HG03432 (cell line): ENCODE measurements around the gene RANBP3.
"Not testable (repeated sequence)": the region's sequence is repeated elsewhere in the genome, so short reads cannot be mapped to it uniquely, and the experiment has no call there.

Source experiments
- ATAC-seq: cut with Tn5 transposase; IDR thresholded peaks from one replicate; pipeline ENCODE4 v1.9.1; 2021; ENCODE audit warnings: mild to moderate bottlenecking, moderate library complexity; ENCODE audit not compliant: unreplicated experiment

Gene RANBP3

DNA sequence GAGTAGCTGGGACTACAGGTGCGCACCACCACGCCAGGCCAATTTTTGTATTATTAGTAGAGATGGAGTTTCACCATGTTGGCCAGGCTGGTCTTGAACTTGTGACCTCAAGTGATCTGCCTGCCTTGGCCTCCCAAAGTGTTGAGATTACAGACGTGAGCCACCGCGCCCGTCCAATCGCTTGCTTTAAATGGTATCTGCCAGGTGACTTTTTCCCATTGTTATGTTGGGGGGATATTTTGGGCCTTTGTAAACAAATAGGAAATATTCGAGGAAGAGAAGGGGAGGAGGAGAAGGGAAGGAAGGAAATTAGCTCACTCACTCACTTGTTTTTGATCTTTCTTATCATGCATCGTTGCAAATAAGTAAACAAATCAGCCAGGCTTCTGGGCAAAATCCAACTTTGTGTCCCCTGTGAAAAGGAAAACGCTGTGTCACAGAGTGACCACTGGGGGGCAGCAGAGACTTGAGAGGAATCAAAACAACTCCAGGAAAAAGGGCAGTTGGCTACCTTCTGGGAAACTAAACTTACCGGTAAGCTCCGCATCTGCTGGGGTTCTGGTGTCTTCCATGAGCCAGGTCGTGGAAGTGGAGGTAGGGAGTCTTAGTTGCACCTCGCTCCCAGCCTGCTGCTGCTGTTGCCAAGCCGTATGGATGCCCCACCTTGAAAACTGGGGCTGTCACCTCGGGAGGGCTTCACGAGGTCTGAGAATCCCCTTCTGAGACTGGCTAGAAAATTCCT is 9.3 kb upstream of the RANBP3 start:
- ATAC-seq: no peak

DNA sequence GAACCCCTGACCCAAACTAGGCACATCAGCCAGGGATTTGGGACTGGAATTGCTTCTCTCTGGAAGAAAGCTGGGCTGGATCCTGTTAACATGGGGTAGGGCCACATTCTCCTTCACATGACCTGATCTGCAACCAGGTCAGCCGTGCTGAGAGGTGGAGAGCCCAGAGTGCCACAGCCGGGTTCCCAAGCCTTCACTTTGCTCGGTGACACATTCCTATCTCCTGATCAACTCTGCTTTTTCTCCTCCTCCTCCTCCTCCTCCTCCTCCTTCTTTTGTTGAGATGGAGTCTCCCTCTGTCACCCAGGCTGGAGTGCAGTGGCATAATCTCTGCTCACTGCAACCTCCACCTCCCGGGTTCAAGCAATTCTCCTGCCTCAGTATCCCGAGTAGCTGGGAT is 7.9 kb upstream of the RANBP3 start:
- not testable (repeated sequence) for ATAC-seq

DNA sequence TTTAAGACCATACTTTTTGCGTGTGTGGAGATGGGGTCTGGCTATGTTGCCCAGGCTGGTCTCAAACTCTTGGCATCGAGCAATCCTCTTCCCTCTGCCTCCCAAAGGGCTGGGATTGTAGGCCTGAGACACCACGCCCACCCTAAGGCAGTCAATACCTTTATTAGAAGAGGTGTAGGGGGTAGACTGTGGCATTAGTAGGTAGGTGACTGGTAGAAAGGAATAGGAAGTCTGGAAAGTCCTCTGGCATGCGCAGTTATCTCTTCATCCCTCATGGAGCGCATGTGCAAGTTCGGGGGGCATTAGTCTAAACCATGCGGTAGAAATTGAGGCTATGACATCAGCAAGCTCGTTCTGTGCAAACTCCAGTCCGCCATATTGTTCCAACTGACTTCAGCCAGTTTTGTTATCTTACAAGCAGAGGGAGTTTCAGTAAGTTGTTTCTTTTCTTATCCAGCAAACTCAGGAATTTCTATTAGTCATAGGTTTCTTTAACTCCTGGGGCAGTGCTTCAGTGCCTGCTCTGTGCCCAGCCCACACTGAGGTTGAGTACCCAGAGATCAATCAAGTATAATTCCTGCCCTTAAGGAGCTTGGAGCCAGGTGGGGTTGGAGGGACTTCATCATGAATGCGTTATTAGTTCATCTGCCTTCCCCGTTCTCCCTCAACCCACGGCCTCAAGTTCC is 7.3 kb upstream of the RANBP3 start:
- ATAC-seq: no peak

DNA sequence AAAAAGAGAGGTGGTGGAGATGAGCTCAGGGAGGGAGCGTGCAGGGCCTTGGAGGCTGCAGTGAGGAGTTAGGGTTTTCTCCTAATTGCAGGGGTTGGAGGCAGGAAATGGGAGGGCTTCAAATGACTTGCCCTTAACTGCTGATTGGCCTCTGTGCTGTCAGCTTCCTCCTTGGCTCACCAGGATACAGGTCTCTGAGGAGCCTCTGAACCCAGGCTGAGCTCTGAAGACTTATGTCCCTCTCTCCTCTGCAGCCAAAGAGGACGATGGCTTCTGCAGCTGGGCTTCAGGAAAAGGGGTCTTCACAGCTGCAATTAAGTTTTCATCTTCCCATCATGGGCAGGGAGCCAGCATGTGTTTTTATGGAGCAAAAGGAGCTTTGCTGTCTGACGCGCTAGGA is 6.7 kb upstream of the RANBP3 start:
- ATAC-seq: no peak

DNA sequence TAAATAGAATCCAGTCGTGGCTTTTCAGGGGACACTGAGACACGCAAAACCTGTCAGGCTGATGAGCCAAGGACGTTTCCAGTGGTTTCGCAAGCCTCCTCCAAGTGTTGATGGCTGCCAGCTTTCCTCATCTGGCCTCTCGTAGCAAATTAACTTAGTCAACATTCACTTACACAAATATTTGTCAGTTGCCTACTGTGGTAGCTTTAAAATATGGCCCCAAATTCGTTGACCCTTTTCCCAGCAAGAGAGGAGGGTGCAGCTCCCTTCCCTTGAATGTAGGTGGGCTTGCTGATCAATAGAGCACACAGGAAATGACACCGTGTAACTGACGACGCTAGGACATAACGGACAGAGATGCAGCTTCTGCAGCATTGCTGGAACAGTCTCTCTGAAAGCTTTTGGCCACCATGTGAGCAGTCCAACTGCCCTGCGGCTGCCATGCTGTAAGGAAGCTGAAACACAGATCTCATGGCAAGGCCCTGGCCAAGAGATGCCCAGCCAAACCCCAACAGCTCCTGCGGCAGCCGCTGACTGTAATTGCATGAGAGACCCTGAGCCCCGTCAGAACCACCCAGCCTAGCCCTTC is 5.5 kb upstream of the RANBP3 start:
- ATAC-seq: no peak

DNA sequence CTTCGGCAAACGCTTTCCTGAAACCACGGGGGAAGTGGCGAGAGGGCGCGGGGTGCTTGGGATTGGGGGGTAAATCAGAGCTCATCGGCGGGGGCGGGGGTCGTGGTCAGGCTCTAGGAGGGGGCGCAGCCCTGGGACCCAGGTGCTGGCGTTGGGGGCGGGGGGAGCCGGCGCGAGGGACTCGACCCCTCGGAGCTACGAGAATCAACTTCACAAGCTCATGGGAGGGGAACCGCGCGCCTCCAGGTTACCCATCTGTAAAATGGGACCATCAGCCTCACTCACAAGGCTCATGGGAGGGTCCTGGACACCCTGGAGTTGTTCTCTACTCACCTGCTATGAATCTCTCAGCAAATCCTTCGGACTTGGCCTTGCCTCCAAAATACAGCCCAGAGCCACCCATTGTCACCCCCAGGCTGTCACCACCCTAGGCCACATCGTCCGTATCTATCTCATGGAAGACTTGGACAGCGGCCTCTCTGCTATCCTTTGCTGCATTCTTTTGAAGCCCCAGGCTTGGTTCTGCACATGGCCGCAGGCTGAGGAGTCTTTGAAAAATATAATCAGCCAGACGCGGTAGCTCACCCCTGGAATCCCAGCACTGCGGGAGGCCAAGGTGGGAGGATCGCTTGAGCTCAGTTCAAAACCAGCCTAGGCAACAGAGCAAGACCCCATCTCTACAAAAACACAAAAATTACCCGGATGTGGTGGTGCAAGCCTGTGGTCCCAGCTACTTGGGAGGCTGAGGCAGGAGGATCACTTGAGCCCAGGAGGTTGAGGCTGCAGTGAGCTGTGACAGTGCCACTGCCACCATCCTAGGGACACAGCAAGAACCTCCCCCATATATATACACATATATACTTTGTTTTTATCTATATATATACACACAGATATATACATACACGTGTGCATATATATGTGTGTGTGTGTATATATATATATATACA is 939 bp upstream of the RANBP3 start:
- no peak for ATAC-seq

DNA sequence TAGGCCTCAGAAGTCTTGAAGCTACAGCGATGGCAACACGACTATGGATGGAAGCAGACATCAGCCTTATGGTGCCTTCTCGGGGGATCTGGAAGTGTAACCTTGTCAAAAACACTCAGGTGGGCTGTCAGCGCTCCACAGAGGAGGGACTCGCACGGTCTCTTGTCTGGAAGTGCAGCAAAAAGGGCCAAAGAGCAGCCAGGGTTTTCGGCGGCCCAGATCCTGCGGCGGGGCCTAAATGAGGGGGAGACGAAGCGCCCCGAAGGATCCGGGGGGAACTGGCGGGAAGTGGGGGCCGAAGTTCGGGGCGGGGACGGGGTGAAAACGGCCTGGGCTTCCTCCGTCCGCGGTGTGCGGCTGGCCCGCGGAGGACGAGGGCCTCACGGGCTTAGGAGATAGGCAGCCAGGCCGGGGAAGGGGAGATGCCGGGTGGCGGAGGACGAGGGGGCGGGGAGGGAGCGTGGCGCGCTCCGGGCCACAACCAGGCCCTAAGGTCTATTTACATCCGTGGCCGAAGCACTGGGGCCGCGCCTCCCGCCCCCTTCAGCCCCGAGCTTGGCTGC is 637 bp downstream of the RANBP3 start:
- peak; percentile 26 for ATAC-seq

DNA sequence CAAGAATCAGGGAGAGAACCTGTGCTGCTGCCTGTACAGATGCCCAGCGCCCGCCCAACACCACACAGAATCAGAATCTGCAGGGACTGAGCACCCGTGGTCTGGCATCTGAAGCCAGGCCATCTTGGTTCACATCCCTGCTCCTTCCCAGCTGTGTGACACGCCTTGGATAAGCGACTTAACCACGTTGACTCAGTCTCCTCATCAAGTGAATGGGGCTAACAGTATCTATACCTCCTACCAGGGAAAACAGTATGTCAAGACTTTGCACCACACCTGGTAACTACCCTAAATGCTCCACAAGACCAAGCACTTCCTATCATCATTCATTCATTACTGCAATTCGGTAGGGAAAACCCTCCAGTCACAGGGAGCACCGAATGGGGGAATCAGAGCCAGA is 1.2 kb downstream of the RANBP3 start:
- no peak for ATAC-seq

DNA sequence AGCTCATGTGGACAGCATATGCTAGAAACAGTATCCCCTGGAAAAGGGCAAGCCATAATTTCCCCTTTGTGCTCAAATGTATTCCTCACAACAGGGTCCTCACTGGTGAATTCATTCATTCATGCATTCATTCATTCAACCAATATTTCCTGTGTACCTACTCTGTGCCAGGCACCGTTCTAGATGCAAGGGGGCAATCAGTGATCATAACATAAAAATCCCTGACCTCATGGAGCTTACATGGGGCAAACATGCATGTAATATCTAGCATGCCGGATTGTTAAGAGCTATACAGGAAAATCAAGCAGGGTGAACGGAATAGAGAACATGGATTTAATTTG is 2.6 kb downstream of the RANBP3 start:
- no peak for ATAC-seq

DNA sequence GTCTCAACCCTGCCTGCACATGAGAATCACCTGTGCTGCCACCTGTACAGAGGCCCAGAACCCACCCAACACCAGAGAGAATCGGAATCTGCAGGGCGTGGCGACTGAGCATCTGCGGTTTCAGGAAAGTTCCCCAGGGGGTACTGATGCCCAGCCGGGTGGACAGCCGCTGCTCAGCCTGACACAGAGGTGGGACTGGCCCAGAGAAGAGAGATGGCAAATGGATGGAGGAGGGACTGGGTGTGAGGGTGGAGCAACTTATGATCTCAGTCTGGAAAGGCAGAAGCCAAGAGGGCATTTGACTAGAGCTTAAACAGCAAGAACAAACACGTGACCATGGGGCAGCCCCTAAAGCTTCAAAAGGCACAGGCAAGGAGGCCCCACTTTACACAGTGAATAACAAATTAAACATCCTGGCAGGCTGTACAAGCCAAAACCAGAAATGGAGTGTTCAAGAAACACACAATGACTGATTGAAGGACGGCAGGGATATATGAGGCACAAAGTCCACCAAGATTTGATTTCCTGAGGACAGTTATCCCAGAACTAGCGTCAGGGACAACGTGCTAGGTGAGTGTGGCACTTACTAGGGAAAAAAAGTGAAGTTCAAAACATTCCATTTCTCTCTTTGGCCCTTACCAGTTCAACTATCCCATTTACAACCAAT is 3.1 kb downstream of the RANBP3 start:
- ATAC-seq: no peak

DNA sequence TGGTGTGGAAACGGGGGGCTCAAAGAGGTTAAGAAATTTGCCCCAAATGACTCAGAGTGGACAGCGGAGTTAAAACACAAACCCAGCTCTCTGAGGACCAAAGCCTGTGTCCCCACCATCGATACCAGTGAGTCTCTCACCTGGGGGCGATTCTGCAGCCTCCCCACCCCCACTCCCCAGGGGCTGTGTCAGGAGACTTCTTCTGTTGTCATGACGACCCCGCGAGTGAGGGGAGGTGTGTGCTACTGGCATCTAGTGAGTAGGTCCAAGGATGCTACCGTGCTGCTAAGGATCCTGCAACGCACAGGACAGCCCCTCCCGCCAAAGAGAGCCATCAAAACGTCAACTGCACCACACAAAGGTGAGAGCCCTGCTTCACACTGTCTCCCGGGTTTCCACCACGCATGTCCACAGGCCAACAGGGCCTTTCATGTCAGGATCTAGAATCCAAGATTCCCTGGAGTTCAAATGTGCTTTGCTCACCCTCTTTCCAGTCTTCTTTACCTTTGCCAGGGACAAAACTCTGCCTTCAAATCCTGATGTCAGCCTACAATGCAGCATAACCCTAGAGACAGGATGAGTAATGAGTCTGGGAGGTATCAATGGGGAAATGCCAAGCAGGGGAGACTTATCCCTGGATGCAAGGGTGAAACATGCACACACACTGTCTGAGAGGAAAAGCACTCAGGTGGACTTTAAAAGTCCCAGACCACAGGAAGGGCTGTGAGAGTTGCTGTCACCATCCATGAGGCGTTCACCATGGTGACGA is 3.9 kb downstream of the RANBP3 start:
- ATAC-seq: no peak

DNA sequence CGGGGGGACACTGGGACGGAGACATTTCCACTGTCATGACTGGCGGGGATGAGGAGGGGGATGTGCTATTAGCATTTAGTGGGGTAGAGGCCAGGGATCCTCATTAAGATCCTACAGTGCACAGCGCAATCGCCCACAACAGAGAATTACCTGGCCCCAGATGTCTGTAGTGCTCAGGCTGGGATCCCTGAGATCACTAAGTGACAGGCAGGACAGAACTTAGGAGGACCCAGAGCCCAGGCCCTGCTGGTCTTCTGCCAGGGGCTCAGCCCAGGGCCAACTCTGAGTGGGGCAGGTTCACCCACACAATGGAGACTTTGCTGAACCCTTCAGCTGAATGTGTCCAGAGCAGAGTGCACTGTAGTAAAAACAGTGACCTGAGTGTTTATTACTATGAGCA is 4.6 kb downstream of the RANBP3 start:
- ATAC-seq: no peak

DNA sequence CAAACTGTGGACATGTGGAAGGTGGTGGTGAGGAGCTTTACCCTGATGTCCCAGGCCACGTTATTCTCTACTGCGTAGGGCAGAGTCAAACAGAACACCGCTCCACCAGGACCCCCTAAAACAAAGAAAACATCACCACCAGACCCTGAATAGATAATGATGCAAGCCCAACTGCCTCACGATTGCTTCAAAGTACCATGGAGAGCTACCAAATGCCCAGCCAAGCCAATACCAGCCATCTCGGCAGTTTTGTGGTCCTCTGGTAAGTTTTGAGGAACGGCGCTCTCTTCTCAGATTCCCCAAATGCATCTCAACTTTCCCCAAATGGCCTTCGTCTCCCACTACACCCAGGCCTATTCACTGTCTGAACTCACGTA is 5.6 kb downstream of the RANBP3 start:
- no peak for ATAC-seq

DNA sequence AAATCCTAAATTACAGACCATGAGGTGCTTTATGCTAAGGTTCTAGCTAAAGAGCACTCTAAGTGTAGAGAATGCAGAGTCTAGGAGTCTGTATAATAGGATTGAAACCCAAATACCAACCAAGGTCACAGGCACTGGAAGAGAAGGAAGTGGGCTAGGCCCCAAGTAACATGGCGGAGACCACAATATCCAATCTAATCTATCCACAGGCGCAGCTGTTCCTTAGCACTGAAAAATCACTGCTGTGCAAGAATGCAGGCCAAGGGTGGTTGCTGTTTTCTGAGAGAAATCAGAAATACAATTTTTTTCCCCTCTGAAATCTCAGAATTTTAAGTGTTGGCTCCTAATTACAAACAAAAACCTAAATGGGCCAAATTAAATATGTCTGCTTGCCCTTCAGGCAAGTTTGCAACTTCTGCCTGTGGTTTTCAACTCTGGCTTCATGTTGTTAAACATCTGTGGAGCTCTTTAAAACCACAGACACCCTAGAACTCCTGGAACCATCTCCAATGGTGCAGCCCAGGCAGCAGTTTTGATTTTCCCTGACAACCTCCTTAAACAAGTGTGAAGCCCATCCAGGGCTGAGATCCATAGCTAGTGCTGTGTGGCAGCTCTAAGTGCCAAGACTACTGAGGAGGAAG is 6.1 kb downstream of the RANBP3 start:
- no peak for ATAC-seq

DNA sequence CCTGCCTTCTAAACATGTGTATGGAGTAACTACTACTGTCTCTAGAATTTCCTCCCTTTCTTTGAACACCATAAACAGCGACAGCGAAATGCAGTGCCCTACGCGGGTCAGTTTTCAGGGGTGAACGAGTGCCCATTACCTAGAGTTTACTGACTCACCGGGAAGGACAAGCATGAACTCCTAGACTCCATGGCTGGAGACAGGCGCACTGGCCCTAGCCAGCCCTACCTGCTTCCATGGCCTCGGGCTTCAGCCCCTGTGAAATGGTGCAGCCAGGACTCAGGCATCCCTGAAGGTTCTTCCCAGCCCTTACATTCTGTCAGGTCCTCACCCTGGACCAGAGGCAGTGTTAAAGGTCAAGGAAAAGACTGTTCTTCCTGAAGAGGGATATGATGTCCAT is 8.5 kb downstream of the RANBP3 start:
- no peak for ATAC-seq

DNA sequence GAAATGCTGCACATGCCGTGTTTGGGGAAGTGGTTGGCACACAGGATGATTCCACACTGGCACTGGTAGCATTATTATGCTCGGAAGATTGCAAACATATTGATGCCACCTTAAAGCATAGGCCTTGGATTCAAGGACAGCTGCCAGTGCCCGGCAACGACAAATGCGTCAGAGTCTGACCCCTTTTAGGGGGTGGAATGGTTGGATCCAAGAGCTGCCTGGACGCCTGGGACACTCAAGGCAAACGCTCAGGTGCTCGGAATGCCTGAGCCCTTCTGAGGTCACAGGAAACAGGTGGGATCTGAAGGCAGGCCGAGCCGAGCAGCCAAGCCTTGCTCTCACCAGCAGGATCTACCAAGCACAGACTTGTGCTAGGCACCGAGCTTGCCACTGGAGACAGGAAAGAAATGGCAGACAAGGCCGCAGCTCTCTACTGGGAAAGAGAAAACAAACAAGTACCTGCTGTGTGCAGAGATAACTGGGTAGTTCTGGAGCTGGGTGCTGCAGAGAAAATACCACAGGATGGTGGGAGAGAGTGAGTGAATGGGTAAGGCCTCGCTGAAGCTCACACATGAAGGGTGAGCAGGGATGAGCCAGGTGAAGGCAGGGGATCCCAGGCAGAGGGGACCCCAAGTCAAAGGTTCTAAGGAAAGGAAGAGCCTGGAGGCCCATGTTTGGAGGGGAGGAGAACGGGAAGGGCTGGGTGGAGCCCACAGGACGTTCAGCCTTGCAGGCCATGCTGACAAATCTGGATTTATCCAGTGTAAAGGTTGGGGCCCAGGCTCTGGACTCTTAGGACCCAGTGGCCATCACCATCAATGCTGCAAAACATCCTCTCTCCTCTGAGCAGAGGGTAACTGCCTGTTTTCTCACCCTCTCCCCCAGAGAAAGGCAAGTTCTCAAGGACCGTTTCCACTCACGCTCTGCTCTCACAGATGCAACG is 9.2 kb downstream of the RANBP3 start:
- no peak for ATAC-seq

DNA sequence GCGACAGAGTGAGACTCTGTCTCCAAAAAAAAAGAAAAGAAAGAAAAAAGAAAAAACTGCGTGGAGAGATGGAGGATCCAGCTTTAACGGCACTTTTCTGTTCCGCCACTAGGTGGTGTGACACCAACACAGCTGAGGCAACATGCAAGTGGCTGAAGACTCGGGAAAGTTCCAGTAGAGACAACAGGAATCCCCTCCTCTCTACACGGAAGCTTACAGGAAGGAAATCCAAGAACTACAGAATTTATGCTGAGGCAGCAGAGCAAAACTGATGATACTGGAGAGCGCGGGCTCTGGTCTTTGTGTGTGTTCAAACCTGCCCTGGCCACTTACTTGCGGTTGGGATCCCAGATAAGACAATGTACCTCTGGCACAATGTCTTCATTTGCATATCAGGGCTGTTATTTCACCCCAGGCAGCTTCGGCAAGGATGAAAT is 9.9 kb downstream of the RANBP3 start:
- no peak for ATAC-seq

DNA sequence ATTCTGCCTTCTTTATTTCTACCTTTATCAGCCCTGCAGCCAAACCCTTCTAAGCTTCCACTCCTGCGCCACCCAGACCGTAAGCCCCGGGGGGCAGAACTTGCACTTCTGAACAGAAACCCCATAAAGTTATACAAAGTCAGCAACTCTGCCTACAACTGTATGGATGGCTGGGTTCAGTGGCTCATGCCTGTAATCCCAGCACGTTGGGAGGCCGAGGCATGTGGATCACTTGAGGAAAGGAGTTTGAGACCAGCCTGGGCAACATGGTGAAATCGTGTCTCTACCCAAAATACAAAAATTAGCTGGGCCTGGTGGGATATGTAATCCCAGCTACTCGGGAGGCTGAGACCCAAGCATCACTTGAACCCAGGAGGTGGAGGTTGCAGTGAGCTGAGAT is 10.4 kb downstream of the RANBP3 start:
- no peak for ATAC-seq
